H9 (cell line): Measurements from ENCODE around the gene FN3KRP. TPM values are rescaled to one million over a fixed set of nuclear protein-coding genes. Genes with fewer than 3 reads are reported as not detected.

ENCODE experiments used
- DNase-seq: peaks from one replicate; pipeline ENCODE4 v3.0.0-alpha.2; 2017
- H2AFZ ChIP-seq: one replicate; pipeline ENCODE4 v1.6.1; 2013; ENCODE audit warnings: mild to moderate bottlenecking, low read length, control low read depth, moderate library complexity
- H2AK5ac ChIP-seq: 2 replicates; pipeline ENCODE4 v1.6.1; 2013; ENCODE audit warnings: low read length, control low read depth, mixed read lengths; ENCODE audit not compliant: insufficient read length
- H2BK120ac ChIP-seq: one replicate; pipeline ENCODE4 v1.6.1; 2013; ENCODE audit warnings: low read depth, mild to moderate bottlenecking, low read length, control low read depth, inconsistent platforms; ENCODE audit not compliant: poor library complexity, severe bottlenecking
- H2BK12ac ChIP-seq: 2 replicates; pipeline ENCODE4 v1.6.1; 2013; ENCODE audit warnings: low read length, control low read depth, mixed read lengths, low read depth; ENCODE audit not compliant: insufficient read length
- H2BK15ac ChIP-seq: 2 replicates; pipeline ENCODE4 v1.6.1; 2013; ENCODE audit warnings: low read depth, low read length, control low read depth
- H2BK20ac ChIP-seq: one replicate; pipeline ENCODE4 v1.6.1; 2013; ENCODE audit warnings: low read depth, mild to moderate bottlenecking, low read length, control low read depth, inconsistent platforms; ENCODE audit not compliant: poor library complexity, severe bottlenecking
- H2BK5ac ChIP-seq: 2 replicates; pipeline ENCODE4 v1.6.1; 2013; ENCODE audit warnings: low read length, control low read depth, mixed read lengths; ENCODE audit not compliant: insufficient read length
- H3K14ac ChIP-seq: 2 replicates; pipeline ENCODE4 v1.6.1; 2013; ENCODE audit warnings: low read length, control low read depth; ENCODE audit not compliant: insufficient read depth
- H3K18ac ChIP-seq: 2 replicates; pipeline ENCODE4 v1.6.1; 2013; ENCODE audit warnings: low read depth, mild to moderate bottlenecking, mixed read lengths, low read length, control low read depth; ENCODE audit not compliant: insufficient read length
- H3K23ac ChIP-seq: 2 replicates; pipeline ENCODE4 v1.6.1; 2013; ENCODE audit warnings: low read length, control low read depth, mixed read lengths, low read depth; ENCODE audit not compliant: insufficient read length
- H3K23me2 ChIP-seq: 2 replicates; pipeline ENCODE4 v1.6.1; 2013; ENCODE audit warnings: low read depth, mild to moderate bottlenecking, mixed read lengths, low read length, control low read depth; ENCODE audit not compliant: insufficient read length, poor library complexity, severe bottlenecking
- H3K27ac ChIP-seq: 2 replicates; pipeline ENCODE4 v1.5.1; 2013; ENCODE audit warnings: low read length, control low read depth, mixed read lengths, low read depth; ENCODE audit not compliant: insufficient read length
- H3K27me3 ChIP-seq: 2 replicates; pipeline ENCODE4 v1.6.1; 2013; ENCODE audit warnings: low read length, control low read depth, inconsistent platforms; ENCODE audit not compliant: insufficient read depth
- H3K4ac ChIP-seq: 2 replicates; pipeline ENCODE4 v1.6.1; 2013; ENCODE audit warnings: low read depth, mild to moderate bottlenecking, control low read depth, inconsistent platforms, low read length, moderate library complexity
- H3K4me1 ChIP-seq: 2 replicates; pipeline ENCODE4 v1.6.1; 2013; ENCODE audit warnings: low read length, control low read depth, inconsistent platforms; ENCODE audit not compliant: insufficient read depth
- H3K4me2 ChIP-seq: 2 replicates; pipeline ENCODE4 v1.6.1; 2013; ENCODE audit warnings: low read length, control low read depth, mixed read lengths; ENCODE audit not compliant: insufficient read length, insufficient read depth
- H3K56ac ChIP-seq: 2 replicates; pipeline ENCODE4 v1.6.1; 2013; ENCODE audit warnings: low read depth, mild to moderate bottlenecking, mixed read lengths, low read length, control low read depth; ENCODE audit not compliant: insufficient read length
- H3K79me1 ChIP-seq: 2 replicates; pipeline ENCODE4 v1.6.1; 2013; ENCODE audit warnings: low read depth, mild to moderate bottlenecking, moderate library complexity, low read length, control low read depth, inconsistent platforms; ENCODE audit not compliant: insufficient read depth, poor library complexity, severe bottlenecking
- H3K79me2 ChIP-seq: 2 replicates; pipeline ENCODE4 v1.6.1; 2013; ENCODE audit warnings: low read length, control low read depth, inconsistent platforms; ENCODE audit not compliant: insufficient read depth
- H3K9ac ChIP-seq: 2 replicates; pipeline ENCODE4 v1.6.1; 2013; ENCODE audit warnings: low read length, control low read depth, mixed read lengths; ENCODE audit not compliant: insufficient read length; ENCODE audit errors: extremely low read depth
- H3K9me3 ChIP-seq: one replicate; pipeline ENCODE4 v1.6.1; 2013; ENCODE audit warnings: low read depth, low read length, inconsistent platforms; ENCODE audit not compliant: control insufficient read depth
- H3T11ph ChIP-seq: one replicate; pipeline ENCODE4 v1.6.1; 2013; ENCODE audit warnings: mild to moderate bottlenecking, low read length, control low read depth, inconsistent platforms
- H4K20me1 ChIP-seq: one replicate; pipeline ENCODE4 v1.6.1; 2013; ENCODE audit not compliant: control insufficient read depth, insufficient read length, insufficient read depth
- H4K5ac ChIP-seq: 2 replicates; pipeline ENCODE4 v1.6.1; 2013; ENCODE audit warnings: low read depth, mild to moderate bottlenecking, mixed read lengths, low read length, control low read depth; ENCODE audit not compliant: insufficient read length
- H4K8ac ChIP-seq: replicated peaks from 2 replicates; pipeline ENCODE4 v1.6.1; 2013; ENCODE audit warnings: low read length, control low read depth, mixed read lengths, low read depth; ENCODE audit not compliant: insufficient read length
- H4K91ac ChIP-seq: 2 replicates; pipeline ENCODE4 v1.6.1; 2013; ENCODE audit warnings: low read depth, mild to moderate bottlenecking, moderate library complexity, mixed read lengths, low read length, control low read depth; ENCODE audit not compliant: insufficient read length
- H3K27ac Mint-ChIP-seq, 3 experiments: 2 replicates in 2 of 3; 3 replicates in 1 of 3; pipeline ENCODE4 v1.8.0; 2020 to 2021; ENCODE audit warnings: mixed read lengths in 3 of 3, mild to moderate bottlenecking in 1 of 3, moderate library complexity in 1 of 3
- H3K27me3 Mint-ChIP-seq: 2 replicates; pipeline ENCODE4 v1.8.0; 2021; ENCODE audit warnings: low read depth, mild to moderate bottlenecking, moderate library complexity, mixed read lengths
- H3K36me3 Mint-ChIP-seq, 3 experiments: 2 replicates in 2 of 3; 3 replicates in 1 of 3; pipeline ENCODE4 v1.8.0; 2020 to 2021; ENCODE audit warnings: low read depth in 3 of 3, mixed read lengths in 3 of 3; ENCODE audit not compliant: insufficient read depth in 1 of 3
- H3K4me1 Mint-ChIP-seq, 2 experiments: 2 replicates each; pipeline ENCODE4 v1.8.0; 2020; ENCODE audit warnings: mixed read lengths in 2 of 2
- H3K4me3 Mint-ChIP-seq, 2 experiments: 2 replicates in 1 of 2; 3 replicates in 1 of 2; pipeline ENCODE4 v1.8.0; 2020 to 2021; ENCODE audit warnings: mild to moderate bottlenecking in 2 of 2, mixed read lengths in 2 of 2, moderate library complexity in 1 of 2
- H3K9me3 Mint-ChIP-seq, 2 experiments: 2 replicates in 1 of 2; 3 replicates in 1 of 2; pipeline ENCODE4 v1.8.0; 2020; ENCODE audit warnings: mild to moderate bottlenecking in 2 of 2, mixed read lengths in 2 of 2, moderate library complexity in 1 of 2
- WGBS: extraction: QIAGEN DNeasy Blood & Tissue Kit; methylation state at CpG from one replicate; pipeline ENCODE4 v1.1.7; 2013; ENCODE audit warnings: missing lambda C conversion rate, low lambda C conversion rate, mixed read lengths; ENCODE audit not compliant: insufficient read length; ENCODE audit errors: extremely low coverage; 5-methylcytosine and 5-hydroxymethylcytosine counted together
- total RNA-seq: library from RNA; stranded (reverse); gene quantifications from 2 replicates; pipeline ENCODE4 v1.2.1, GENCODE V29; 2021
- TF ChIP-seq, protein P1 (sequence below): fragments of 200-600 bp; sonication (generic); conservative IDR thresholded peaks from 3 replicates; pipeline ENCODE4 v1.8.0; 2021; ENCODE audit warnings: antibody characterized with exemption, mild to moderate bottlenecking

Gene FN3KRP
- total RNA-seq, 1 experiment from 2014 or later, result 32.9 TPM

DNA sequence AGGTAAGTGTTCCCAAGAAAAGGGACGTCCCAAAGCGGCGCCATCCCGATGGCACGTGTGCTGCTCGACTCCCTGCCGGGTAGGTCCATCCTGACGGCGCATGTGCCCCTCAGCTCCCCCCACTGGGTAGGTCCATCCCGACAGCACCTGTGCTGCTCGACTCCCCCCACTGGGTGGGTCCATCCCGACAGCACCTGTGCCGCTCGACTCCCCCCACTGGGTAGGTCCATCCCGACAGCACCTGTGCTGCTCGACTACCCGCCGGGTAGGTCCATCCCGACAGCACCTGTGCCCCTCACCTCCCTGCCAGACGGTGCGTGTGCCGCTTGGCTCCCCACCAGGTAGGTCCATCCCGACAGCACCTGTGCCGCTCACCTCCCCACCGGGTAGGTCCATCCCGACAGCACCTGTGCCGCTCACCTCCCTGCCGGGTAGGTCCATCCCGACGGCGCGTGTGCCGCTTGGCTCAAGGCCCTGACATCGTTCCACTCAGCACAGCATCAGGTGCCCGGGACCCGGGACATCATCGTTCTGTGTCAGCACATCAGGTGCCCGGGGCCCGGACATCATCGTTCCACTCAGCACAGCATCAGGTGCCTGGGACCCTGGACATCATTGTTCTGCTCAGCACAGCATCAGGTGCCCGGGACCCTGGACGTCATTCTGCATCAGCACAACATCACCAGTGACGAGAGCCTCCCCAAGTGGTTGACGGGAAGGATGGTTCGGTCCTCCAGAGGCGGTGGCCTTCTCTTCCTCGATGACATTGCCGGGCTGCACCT lies 13.2 kb downstream of the FN3KRP start:
- H3K27ac Mint-ChIP-seq, result no peak overlapping the region; a peak in 1 of 7 replicates

More for the DNA sequence above, 13.2 kb downstream of the FN3KRP start:
- no peak overlapping the region for H3K9ac ChIP-seq
- no peaks in the 10 kb centered on the region for H4K20me1 ChIP-seq
- H2BK5ac ChIP-seq, result no peak overlapping the region
- H4K91ac ChIP-seq, result no peak overlapping the region
- H4K8ac ChIP-seq, result no peak overlapping the region
- no peaks in the 10 kb centered on the region for H3K79me1 ChIP-seq
- no peak overlapping the region for H3K18ac ChIP-seq
- H2AFZ ChIP-seq, result no peak overlapping the region
- H3K4me3 Mint-ChIP-seq, result no peak overlapping the region
- H3K4me2 ChIP-seq, result no peak overlapping the region
- H2BK15ac ChIP-seq, result no peak overlapping the region
- H3K27me3 ChIP-seq, result no peaks in the 10 kb centered on the region
- H3K36me3 Mint-ChIP-seq, result peaks cover 8 to 43% (median 31%) of the 10 kb centered on the region in 3 experiments; a peak in 6 of 7 replicates
- H2BK120ac ChIP-seq, result no peak overlapping the region
- no peak overlapping the region for H2BK20ac ChIP-seq
- no peak overlapping the region for H3K56ac ChIP-seq
- no peak overlapping the region for H2AK5ac ChIP-seq
- H3K4me1 ChIP-seq, result no peaks in the 10 kb centered on the region
- TF ChIP-seq, protein P1, sequence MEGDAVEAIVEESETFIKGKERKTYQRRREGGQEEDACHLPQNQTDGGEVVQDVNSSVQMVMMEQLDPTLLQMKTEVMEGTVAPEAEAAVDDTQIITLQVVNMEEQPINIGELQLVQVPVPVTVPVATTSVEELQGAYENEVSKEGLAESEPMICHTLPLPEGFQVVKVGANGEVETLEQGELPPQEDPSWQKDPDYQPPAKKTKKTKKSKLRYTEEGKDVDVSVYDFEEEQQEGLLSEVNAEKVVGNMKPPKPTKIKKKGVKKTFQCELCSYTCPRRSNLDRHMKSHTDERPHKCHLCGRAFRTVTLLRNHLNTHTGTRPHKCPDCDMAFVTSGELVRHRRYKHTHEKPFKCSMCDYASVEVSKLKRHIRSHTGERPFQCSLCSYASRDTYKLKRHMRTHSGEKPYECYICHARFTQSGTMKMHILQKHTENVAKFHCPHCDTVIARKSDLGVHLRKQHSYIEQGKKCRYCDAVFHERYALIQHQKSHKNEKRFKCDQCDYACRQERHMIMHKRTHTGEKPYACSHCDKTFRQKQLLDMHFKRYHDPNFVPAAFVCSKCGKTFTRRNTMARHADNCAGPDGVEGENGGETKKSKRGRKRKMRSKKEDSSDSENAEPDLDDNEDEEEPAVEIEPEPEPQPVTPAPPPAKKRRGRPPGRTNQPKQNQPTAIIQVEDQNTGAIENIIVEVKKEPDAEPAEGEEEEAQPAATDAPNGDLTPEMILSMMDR, result no peak
- H3K4me1 Mint-ChIP-seq, result no peaks in the 10 kb centered on the region
- no peak overlapping the region for H3K23ac ChIP-seq
- H3K27ac ChIP-seq, result no peak overlapping the region
- H3K4ac ChIP-seq, result no peak overlapping the region
- H4K5ac ChIP-seq, result no peak overlapping the region
- H2BK12ac ChIP-seq, result no peak overlapping the region
- H3K9me3 Mint-ChIP-seq, result no peaks in the 10 kb centered on the region; a peak in 2 of 5 replicates
- DNase-seq, result no peak
- H3K14ac ChIP-seq, result no peak overlapping the region
- no peaks in the 10 kb centered on the region for H3K23me2 ChIP-seq
- H3K9me3 ChIP-seq, result no peaks in the 10 kb centered on the region
- H3K27me3 Mint-ChIP-seq, result no peaks in the 10 kb centered on the region; the same call in 1 of the 2 replicates
- H3T11ph ChIP-seq, result no peak overlapping the region
- no CpG with 5 or more reads among the region's 48 CpGs for WGBS
- no peaks in the 10 kb centered on the region for H3K79me2 ChIP-seq
